Parathyroid adenoma (tissue), 2 donors: ENCODE results near the gene PPP1R9B.

Source experiments
- H2AFZ ChIP-seq: fragments of 300-600 bp; sonication (generic); one replicate; pipeline ENCODE4 v1.7.0; 2017; ENCODE audit warnings: antibody characterized with exemption, mild to moderate bottlenecking
- H3K27ac ChIP-seq: fragments of 300-600 bp; sonication (generic); one replicate; pipeline ENCODE4 v1.7.0; 2017
- H3K27me3 ChIP-seq: fragments of 300-600 bp; sonication (generic); one replicate; pipeline ENCODE4 v1.7.0; 2017; ENCODE audit warnings: low read length; ENCODE audit not compliant: control insufficient read depth, insufficient read depth
- H3K36me3 ChIP-seq: fragments of 300-600 bp; sonication (generic); one replicate; pipeline ENCODE4 v1.7.0; 2017; ENCODE audit warnings: low read length; ENCODE audit not compliant: control insufficient read depth, insufficient read depth
- H3K4me1 ChIP-seq: fragments of 300-600 bp; sonication (generic); one replicate; pipeline ENCODE4 v1.7.0; 2017; ENCODE audit warnings: control low read depth
- H3K4me2 ChIP-seq: fragments of 300-600 bp; sonication (generic); one replicate; pipeline ENCODE4 v1.7.0; 2017; ENCODE audit warnings: low read length
- H3K4me3 ChIP-seq: fragments of 300-600 bp; sonication (generic); one replicate; pipeline ENCODE4 v1.7.0; 2017; ENCODE audit warnings: low read depth, low read length
- H3K79me2 ChIP-seq: fragments of 300-600 bp; sonication (generic); one replicate; pipeline ENCODE4 v1.7.0; 2017; ENCODE audit warnings: control low read depth
- H3K9ac ChIP-seq: fragments of 300-600 bp; sonication (generic); one replicate; pipeline ENCODE4 v1.7.0; 2017; ENCODE audit warnings: mild to moderate bottlenecking
- H3K9me3 ChIP-seq: fragments of 300-600 bp; sonication (generic); one replicate; pipeline ENCODE4 v1.7.0; 2017; ENCODE audit warnings: low read length; ENCODE audit not compliant: control insufficient read depth
- TF ChIP-seq, protein P1 (sequence below): fragments of 300-600 bp; sonication (generic); IDR thresholded peaks from one replicate; pipeline ENCODE4 v1.7.0; 2017; ENCODE audit warnings: antibody characterized with exemption, mild to moderate bottlenecking
- donor health status: primary hyperparathyroidism.

Gene PPP1R9B

GRCh38 chr17:50184611-50185398 is 34.3 kb upstream of the PPP1R9B start:
- no peak overlapping the region for H3K4me2 ChIP-seq
- no peaks in the 10 kb centered on the region for H3K79me2 ChIP-seq
- no peaks in the 10 kb centered on the region for H3K4me1 ChIP-seq

GRCh38 chr17:50184064-50184463 is 33.6 kb upstream of the PPP1R9B start:
- Histone ChIP-seq H3K79me2 (no peaks in the 10 kb centered on the region), H3K27me3 (no peaks in the 10 kb centered on the region), H3K4me2 (no peak overlapping the region), H3K4me1 (no peaks in the 10 kb centered on the region), H3K9ac (no peak overlapping the region), H3K4me3 (no peak overlapping the region), H3K9me3 (no peaks in the 10 kb centered on the region), H3K36me3 (no peaks in the 10 kb centered on the region), H3K27ac (no peak overlapping the region), H2AFZ (no peak overlapping the region)
- TF ChIP-seq, protein P1, sequence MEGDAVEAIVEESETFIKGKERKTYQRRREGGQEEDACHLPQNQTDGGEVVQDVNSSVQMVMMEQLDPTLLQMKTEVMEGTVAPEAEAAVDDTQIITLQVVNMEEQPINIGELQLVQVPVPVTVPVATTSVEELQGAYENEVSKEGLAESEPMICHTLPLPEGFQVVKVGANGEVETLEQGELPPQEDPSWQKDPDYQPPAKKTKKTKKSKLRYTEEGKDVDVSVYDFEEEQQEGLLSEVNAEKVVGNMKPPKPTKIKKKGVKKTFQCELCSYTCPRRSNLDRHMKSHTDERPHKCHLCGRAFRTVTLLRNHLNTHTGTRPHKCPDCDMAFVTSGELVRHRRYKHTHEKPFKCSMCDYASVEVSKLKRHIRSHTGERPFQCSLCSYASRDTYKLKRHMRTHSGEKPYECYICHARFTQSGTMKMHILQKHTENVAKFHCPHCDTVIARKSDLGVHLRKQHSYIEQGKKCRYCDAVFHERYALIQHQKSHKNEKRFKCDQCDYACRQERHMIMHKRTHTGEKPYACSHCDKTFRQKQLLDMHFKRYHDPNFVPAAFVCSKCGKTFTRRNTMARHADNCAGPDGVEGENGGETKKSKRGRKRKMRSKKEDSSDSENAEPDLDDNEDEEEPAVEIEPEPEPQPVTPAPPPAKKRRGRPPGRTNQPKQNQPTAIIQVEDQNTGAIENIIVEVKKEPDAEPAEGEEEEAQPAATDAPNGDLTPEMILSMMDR: no peak

More at GRCh38 chr17:50184611-50185398, 34.3 kb upstream of the PPP1R9B start:
- Histone ChIP-seq H3K27ac (no peak overlapping the region), H3K27me3 (no peaks in the 10 kb centered on the region), H2AFZ (no peak overlapping the region), H3K9me3 (no peaks in the 10 kb centered on the region), H3K36me3 (no peaks in the 10 kb centered on the region), H3K9ac (no peak overlapping the region), H3K4me3 (no peak overlapping the region)
- TF ChIP-seq, protein P1: no peak

DNA sequence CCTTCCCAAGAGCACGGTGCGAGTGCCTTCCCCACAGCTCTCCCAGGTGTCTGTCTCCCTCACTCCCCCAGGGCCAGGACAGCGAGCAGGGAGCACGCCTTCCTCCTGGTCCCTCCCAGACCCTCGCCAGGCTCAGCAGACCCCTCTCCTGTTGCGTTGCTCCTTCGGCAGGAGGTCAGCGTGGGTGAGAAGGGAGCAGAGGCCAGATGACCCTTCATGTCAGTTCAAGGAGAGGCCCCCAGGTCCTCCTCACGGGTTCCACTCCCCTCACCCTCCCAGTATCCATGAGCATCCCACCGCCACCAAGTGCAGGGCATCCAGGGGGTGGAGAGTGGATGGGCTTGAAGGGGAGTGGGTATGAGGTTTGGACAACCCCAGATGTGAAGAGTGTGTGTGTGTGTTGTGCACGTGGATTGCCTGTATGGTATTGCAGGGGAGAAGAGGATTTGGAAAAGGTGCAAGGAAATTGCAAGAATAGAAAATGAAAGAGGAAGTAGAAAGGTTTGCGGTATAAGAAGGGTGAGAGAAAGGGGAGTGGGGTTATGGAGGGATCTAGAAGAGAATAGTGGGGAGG is 33.0 kb upstream of the PPP1R9B start:
- TF ChIP-seq, protein P1: no peak
- Histone ChIP-seq H3K27ac (no peak overlapping the region), H3K36me3 (no peaks in the 10 kb centered on the region), H3K4me1 (peaks cover 2% of the 10 kb centered on the region), H3K9ac (no peak overlapping the region), H3K79me2 (no peaks in the 10 kb centered on the region), H3K9me3 (no peaks in the 10 kb centered on the region), H3K4me2 (no peak overlapping the region), H3K4me3 (no peak overlapping the region), H3K27me3 (no peaks in the 10 kb centered on the region), H2AFZ (no peak overlapping the region)

- Histone ChIP-seq H3K27ac (no peak overlapping the region), H3K4me1 (peaks cover 7% of the 10 kb centered on the region)
Measured at GRCh38 chr17:50182783-50183420, 32.4 kb upstream of the PPP1R9B start.

More at GRCh38 chr17:50182783-50183420, 32.4 kb upstream of the PPP1R9B start:
- H3K9ac ChIP-seq: no peak overlapping the region
- H3K27me3 ChIP-seq: no peaks in the 10 kb centered on the region
- H3K4me2 ChIP-seq: no peak overlapping the region
- no peaks in the 10 kb centered on the region for H3K9me3 ChIP-seq
- no peaks in the 10 kb centered on the region for H3K36me3 ChIP-seq
- no peak overlapping the region for H3K4me3 ChIP-seq
- no peaks in the 10 kb centered on the region for H3K79me2 ChIP-seq
- no peak overlapping the region for H2AFZ ChIP-seq
- TF ChIP-seq, protein P1: no peak
